Mesendoderm (in vitro differentiated cells): Measurements from ENCODE around the gene PRKD1.
A peak's percentile ranks its signal among the peaks of the same experiment; 100 is the strongest.

ENCODE experiments used
- DNase-seq: peaks from one replicate; pipeline ENCODE4 v3.0.0; 2013
- H2AK5ac ChIP-seq: 2 replicates; pipeline ENCODE4 v1.6.1; 2013; ENCODE audit warnings: low read length, inconsistent platforms
- H2BK120ac ChIP-seq: 2 replicates; pipeline ENCODE4 v1.6.1; 2013; ENCODE audit warnings: low read depth, mild to moderate bottlenecking, low read length, moderate library complexity, mixed read lengths
- H2BK15ac ChIP-seq: replicated peaks from 2 replicates; pipeline ENCODE4 v1.6.1; 2013; ENCODE audit warnings: low read depth, mild to moderate bottlenecking, moderate library complexity
- H2BK5ac ChIP-seq: 2 replicates; pipeline ENCODE4 v1.6.1; 2013; ENCODE audit warnings: low read length, inconsistent platforms
- H3K18ac ChIP-seq: 2 replicates; pipeline ENCODE4 v1.6.1; 2013; ENCODE audit warnings: mild to moderate bottlenecking, low read length, mixed read lengths
- H3K23ac ChIP-seq: one replicate; pipeline ENCODE4 v1.6.1; 2013; ENCODE audit warnings: low read length
- H3K27ac ChIP-seq: 2 replicates; pipeline ENCODE4 v1.5.1; 2013; ENCODE audit warnings: low read depth, mild to moderate bottlenecking, inconsistent platforms, low read length, moderate library complexity
- H3K27me3 ChIP-seq: 2 replicates; pipeline ENCODE4 v1.6.1; 2013; ENCODE audit warnings: low read length, control low read depth, mild to moderate bottlenecking, inconsistent platforms; ENCODE audit not compliant: insufficient read depth, poor library complexity
- H3K36me3 ChIP-seq: 2 replicates; pipeline ENCODE4 v1.6.1; 2013; ENCODE audit warnings: low read length, inconsistent platforms; ENCODE audit not compliant: control insufficient read depth, insufficient read depth
- H3K4ac ChIP-seq: one replicate; pipeline ENCODE4 v1.6.1; 2013; ENCODE audit warnings: low read depth, mild to moderate bottlenecking, low read length, moderate library complexity
- H3K4me1 ChIP-seq: 2 replicates; pipeline ENCODE4 v1.6.1; 2013; ENCODE audit warnings: low read depth, low read length, inconsistent platforms; ENCODE audit not compliant: control insufficient read depth
- H3K4me2 ChIP-seq: 2 replicates; pipeline ENCODE4 v1.6.1; 2013; ENCODE audit warnings: low read length
- H3K4me3 ChIP-seq: 2 replicates; pipeline ENCODE4 v1.5.1; 2013; ENCODE audit warnings: mild to moderate bottlenecking, low read length
- H3K56ac ChIP-seq: one replicate; pipeline ENCODE4 v1.6.1; 2013; ENCODE audit warnings: low read length
- H3K79me1 ChIP-seq: 2 replicates; pipeline ENCODE4 v1.6.1; 2013; ENCODE audit warnings: low read length, inconsistent platforms
- H3K79me2 ChIP-seq: 2 replicates; pipeline ENCODE4 v1.6.1; 2013; ENCODE audit warnings: mild to moderate bottlenecking, low read length; ENCODE audit not compliant: control insufficient read depth, insufficient read depth
- H3K9ac ChIP-seq: 2 replicates; pipeline ENCODE4 v1.6.1; 2013; ENCODE audit warnings: low read length, inconsistent platforms
- H4K5ac ChIP-seq: one replicate; pipeline ENCODE4 v1.6.1; 2013; ENCODE audit warnings: low read length
- H4K8ac ChIP-seq: one replicate; pipeline ENCODE4 v1.6.1; 2013; ENCODE audit warnings: low read depth, mild to moderate bottlenecking, control low read depth, low read length, moderate library complexity
- WGBS: extraction: QIAGEN DNeasy Blood & Tissue Kit; methylation state at CpG from one replicate; pipeline ENCODE4 v1.1.7; 2013; ENCODE audit warnings: low lambda C conversion rate, missing lambda C conversion rate; ENCODE audit not compliant: insufficient coverage; ENCODE audit errors: extremely low coverage; 5-methylcytosine and 5-hydroxymethylcytosine counted together

The PRKD1 gene

GRCh38 chr14:29898470-29898869 is 29.2 kb downstream of the PRKD1 start:
- no peak for DNase-seq
- Histone ChIP-seq H3K36me3 (no peaks in the 10 kb centered on the region), H2BK5ac (no peak overlapping the region), H3K79me2 (peaks cover 12% of the 10 kb centered on the region), H3K56ac (no peak overlapping the region), H2BK15ac (no peak overlapping the region), H3K9ac (no peak overlapping the region), H2AK5ac (no peak overlapping the region), H3K27ac (no peak overlapping the region), H3K27me3 (no peaks in the 10 kb centered on the region), H3K23ac (no peak overlapping the region), H3K4me3 (no peak overlapping the region), H3K4me2 (no peak overlapping the region), H4K5ac (no peak overlapping the region), H3K4ac (no peak overlapping the region), H3K79me1 (peaks cover 4% of the 10 kb centered on the region), H2BK120ac (no peak overlapping the region), H3K4me1 (peaks cover 2% of the 10 kb centered on the region), H4K8ac (no peak overlapping the region), H3K18ac (no peak overlapping the region)
- no CpG with 5 or more reads among the region's 2 CpGs for WGBS

GRCh38 chr14:29897181-29897580 is 30.5 kb downstream of the PRKD1 start:
- Histone ChIP-seq H3K23ac (no peak overlapping the region), H4K8ac (no peak overlapping the region), H3K4me1 (peaks cover 2% of the 10 kb centered on the region), H2BK120ac (no peak overlapping the region), H3K4me2 (no peak overlapping the region), H3K27ac (no peak overlapping the region), H4K5ac (no peak overlapping the region), H3K79me1 (peaks cover 5% of the 10 kb centered on the region), H3K36me3 (no peaks in the 10 kb centered on the region), H3K79me2 (peaks cover 12% of the 10 kb centered on the region), H3K4me3 (no peak overlapping the region), H3K4ac (no peak overlapping the region), H2AK5ac (no peak overlapping the region), H3K9ac (no peak overlapping the region), H3K56ac (no peak overlapping the region), H2BK5ac (no peak overlapping the region), H3K27me3 (no peaks in the 10 kb centered on the region), H3K18ac (no peak overlapping the region), H2BK15ac (no peak overlapping the region)
- no CpG with 5 or more reads among the region's 1 CpG for WGBS
- DNase-seq = no peak

GRCh38 chr14:29896354-29896821 is 31.3 kb downstream of the PRKD1 start:
- Histone ChIP-seq H2AK5ac (no peak overlapping the region), H3K4ac (no peak overlapping the region), H4K8ac (no peak overlapping the region), H3K27ac (no peak overlapping the region), H3K23ac (no peak overlapping the region), H2BK5ac (no peak overlapping the region), H4K5ac (no peak overlapping the region), H3K9ac (no peak overlapping the region), H3K56ac (no peak overlapping the region), H3K36me3 (no peaks in the 10 kb centered on the region), H2BK15ac (no peak overlapping the region), H3K79me1 (peaks cover 5% of the 10 kb centered on the region), H3K27me3 (no peaks in the 10 kb centered on the region), H3K79me2 (peaks cover 9% of the 10 kb centered on the region), H3K18ac (no peak overlapping the region), H3K4me1 (peaks cover 2% of the 10 kb centered on the region), H3K4me3 (no peak overlapping the region), H2BK120ac (no peak overlapping the region), H3K4me2 (no peak overlapping the region)
- WGBS = no CpG with 5 or more reads among the region's 4 CpGs
- no peak for DNase-seq

GRCh38 chr14:29895591-29896083 is 32.0 kb downstream of the PRKD1 start:
- Histone ChIP-seq H3K79me1 (peaks cover 9% of the 10 kb centered on the region), H3K56ac (no peak overlapping the region), H3K27ac (no peak overlapping the region), H3K79me2 (peaks cover 12% of the 10 kb centered on the region), H2BK5ac (no peak overlapping the region), H3K27me3 (no peaks in the 10 kb centered on the region), H3K4ac (no peak overlapping the region), H3K9ac (no peak overlapping the region), H3K4me3 (no peak overlapping the region), H4K8ac (no peak overlapping the region), H3K23ac (no peak overlapping the region), H3K18ac (no peak overlapping the region), H2AK5ac (no peak overlapping the region), H2BK120ac (no peak overlapping the region), H2BK15ac (no peak overlapping the region), H3K4me1 (peaks cover 2% of the 10 kb centered on the region), H3K4me2 (no peak overlapping the region), H3K36me3 (no peaks in the 10 kb centered on the region), H4K5ac (no peak overlapping the region)
- peak; percentile 30 for DNase-seq
- WGBS = no CpG with 5 or more reads among the region's 7 CpGs

- Histone ChIP-seq H2BK5ac (no peak overlapping the region), H3K79me2 (peaks cover 10% of the 10 kb centered on the region), H3K23ac (no peak overlapping the region), H3K36me3 (no peaks in the 10 kb centered on the region), H3K4ac (no peak overlapping the region), H2BK15ac (no peak overlapping the region), H4K8ac (no peak overlapping the region), H3K4me1 (peaks cover 2% of the 10 kb centered on the region), H3K4me3 (no peak overlapping the region), H3K79me1 (peaks cover 9% of the 10 kb centered on the region), H3K27ac (no peak overlapping the region), H2AK5ac (no peak overlapping the region), H2BK120ac (no peak overlapping the region), H3K27me3 (no peaks in the 10 kb centered on the region), H3K18ac (no peak overlapping the region), H3K9ac (no peak overlapping the region), H4K5ac (no peak overlapping the region), H3K56ac (no peak overlapping the region), H3K4me2 (no peak overlapping the region)
- no peak for DNase-seq
- WGBS = no CpG with 5 or more reads among the region's 3 CpGs
Measured at GRCh38 chr14:29893989-29894388, 33.7 kb downstream of the PRKD1 start.

GRCh38 chr14:29892327-29892726 is 35.3 kb downstream of the PRKD1 start:
- no peak overlapping the region for H3K27ac ChIP-seq
- H3K18ac ChIP-seq = no peak overlapping the region
- no peak overlapping the region for H3K4ac ChIP-seq
- no peak overlapping the region for H2BK120ac ChIP-seq
- H3K4me3 ChIP-seq = no peak overlapping the region
- H3K27me3 ChIP-seq = no peaks in the 10 kb centered on the region
- H2AK5ac ChIP-seq = no peak overlapping the region
- no peak overlapping the region for H4K8ac ChIP-seq
- H3K23ac ChIP-seq = no peak overlapping the region
- no peak for DNase-seq
- peaks cover 2% of the 10 kb centered on the region for H3K4me1 ChIP-seq
- H2BK5ac ChIP-seq = no peak overlapping the region
- H4K5ac ChIP-seq = no peak overlapping the region
- peaks cover 9% of the 10 kb centered on the region for H3K79me1 ChIP-seq
- no peak overlapping the region for H3K9ac ChIP-seq
- H3K4me2 ChIP-seq = no peak overlapping the region
- H3K56ac ChIP-seq = no peak overlapping the region
- no peak overlapping the region for H2BK15ac ChIP-seq
- peaks cover 10% of the 10 kb centered on the region for H3K79me2 ChIP-seq
- H3K36me3 ChIP-seq = no peaks in the 10 kb centered on the region
